OCI-LY3 (cell line): ENCODE data around the gene CDH1.

ENCODE experiments used
- H2AFZ ChIP-seq: fragments of 200-600, 300-600 bp; shearing (Covaris generic); 2 replicates; pipeline ENCODE4 v1.6.0; 2014; ENCODE audit warnings: antibody characterized with exemption, low read depth, low read length
- H3K27ac ChIP-seq: fragments of 200-600, 300-600 bp; sonication (generic); 2 replicates; pipeline ENCODE4 v1.5.1; 2014; ENCODE audit warnings: mild to moderate bottlenecking, low read length, moderate library complexity, mixed read lengths
- H3K27me3 ChIP-seq: fragments of 200-600, 300-600 bp; sonication (generic); 2 replicates; pipeline ENCODE4 v1.6.1; 2014; ENCODE audit warnings: low read depth, low read length, mixed read lengths
- H3K36me3 ChIP-seq: fragments of 200-600, 300-600 bp; sonication (generic); replicated peaks from 2 replicates; pipeline ENCODE3; 2014; ENCODE audit warnings: low read depth, low read length, mixed read lengths
- H3K4me1 ChIP-seq: fragments of 300-600, 200-600 bp; sonication (generic); 2 replicates; pipeline ENCODE4 v1.6.1; 2014; ENCODE audit warnings: low read length, mixed read lengths
- H3K4me2 ChIP-seq: fragments of 200-600, 300-600 bp; sonication (generic); 2 replicates; pipeline ENCODE4 v1.6.1; 2014; ENCODE audit warnings: low read length, mixed read lengths
- H3K4me3 ChIP-seq: fragments of 300-600, 200-600 bp; sonication (generic); 2 replicates; pipeline ENCODE4 v1.5.1; 2014; ENCODE audit warnings: antibody characterized with exemption, mild to moderate bottlenecking, low read length, moderate library complexity
- H3K79me2 ChIP-seq: fragments of 300-600, 200-600 bp; shearing (Covaris generic); 2 replicates; pipeline ENCODE4 v1.6.1; 2014; ENCODE audit warnings: mild to moderate bottlenecking, low read length, mixed read lengths
- H3K9ac ChIP-seq: fragments of 300-600, 200-600 bp; shearing (Covaris generic); 2 replicates; pipeline ENCODE4 v1.6.0; 2014; ENCODE audit warnings: mild to moderate bottlenecking, low read length, moderate library complexity
- H3K9me3 ChIP-seq: fragments of 200-600, 300-600 bp; shearing (Covaris generic); 2 replicates; pipeline ENCODE4 v1.6.1; 2014; ENCODE audit warnings: low read length, mixed read lengths; ENCODE audit not compliant: insufficient read depth
- H4K20me1 ChIP-seq: fragments of 200-600, 300-600 bp; sonication (generic); 2 replicates; pipeline ENCODE4 v1.6.1; 2016; ENCODE audit warnings: low read length, mixed read lengths; ENCODE audit not compliant: insufficient read depth
- EZH2phosphoT487 ChIP-seq: fragments of 200-600 bp; shearing (Covaris generic); IDR thresholded peaks from 2 replicates; pipeline ENCODE4 v1.6.1; 2018; ENCODE audit warnings: antibody characterized with exemption, mixed run types, low read depth
- TF ChIP-seq, protein P1 (sequence below): fragments of 200-600, 300-600 bp; sonication (generic); IDR thresholded peaks from 2 replicates; pipeline ENCODE4 v1.5.1; 2014; ENCODE audit warnings: antibody characterized with exemption, low read length, low read depth

CDH1 gene

GRCh38 chr16:68768771-68769170, 31.7 kb downstream of the CDH1 start:
- H2AFZ ChIP-seq = no peak overlapping the region
- H3K27ac ChIP-seq = no peak overlapping the region
- peaks cover 42% of the 10 kb centered on the region for H3K4me1 ChIP-seq

GRCh38 chr16:68770671-68771070, 33.6 kb downstream of the CDH1 start:
- TF ChIP-seq, protein P1, sequence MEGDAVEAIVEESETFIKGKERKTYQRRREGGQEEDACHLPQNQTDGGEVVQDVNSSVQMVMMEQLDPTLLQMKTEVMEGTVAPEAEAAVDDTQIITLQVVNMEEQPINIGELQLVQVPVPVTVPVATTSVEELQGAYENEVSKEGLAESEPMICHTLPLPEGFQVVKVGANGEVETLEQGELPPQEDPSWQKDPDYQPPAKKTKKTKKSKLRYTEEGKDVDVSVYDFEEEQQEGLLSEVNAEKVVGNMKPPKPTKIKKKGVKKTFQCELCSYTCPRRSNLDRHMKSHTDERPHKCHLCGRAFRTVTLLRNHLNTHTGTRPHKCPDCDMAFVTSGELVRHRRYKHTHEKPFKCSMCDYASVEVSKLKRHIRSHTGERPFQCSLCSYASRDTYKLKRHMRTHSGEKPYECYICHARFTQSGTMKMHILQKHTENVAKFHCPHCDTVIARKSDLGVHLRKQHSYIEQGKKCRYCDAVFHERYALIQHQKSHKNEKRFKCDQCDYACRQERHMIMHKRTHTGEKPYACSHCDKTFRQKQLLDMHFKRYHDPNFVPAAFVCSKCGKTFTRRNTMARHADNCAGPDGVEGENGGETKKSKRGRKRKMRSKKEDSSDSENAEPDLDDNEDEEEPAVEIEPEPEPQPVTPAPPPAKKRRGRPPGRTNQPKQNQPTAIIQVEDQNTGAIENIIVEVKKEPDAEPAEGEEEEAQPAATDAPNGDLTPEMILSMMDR = no peak
- no peak for TF ChIP-seq EZH2phosphoT487
- H3K4me3 ChIP-seq = no peak overlapping the region
- H3K9me3 ChIP-seq = no peaks in the 10 kb centered on the region
- H3K4me1 ChIP-seq = peaks cover 24% of the 10 kb centered on the region
- H2AFZ ChIP-seq = no peak overlapping the region
- no peak overlapping the region for H3K27ac ChIP-seq
- H3K9ac ChIP-seq = no peak overlapping the region
- H3K36me3 ChIP-seq = no peaks in the 10 kb centered on the region
- no peaks in the 10 kb centered on the region; the same call in 1 of the 2 replicates for H3K79me2 ChIP-seq
- no peaks in the 10 kb centered on the region for H3K27me3 ChIP-seq
- no peaks in the 10 kb centered on the region for H4K20me1 ChIP-seq
- no peak overlapping the region for H3K4me2 ChIP-seq

More at GRCh38 chr16:68768771-68769170, 31.7 kb downstream of the CDH1 start:
- Histone ChIP-seq H3K36me3 (no peaks in the 10 kb centered on the region), H3K79me2 (no peaks in the 10 kb centered on the region; the same call in 1 of the 2 replicates), H3K27me3 (no peaks in the 10 kb centered on the region), H3K4me2 (no peak overlapping the region), H3K4me3 (no peak overlapping the region), H4K20me1 (no peaks in the 10 kb centered on the region), H3K9ac (no peak overlapping the region), H3K9me3 (no peaks in the 10 kb centered on the region)
- no peak for TF ChIP-seq EZH2phosphoT487
- TF ChIP-seq, protein P1 = no peak

DNA sequence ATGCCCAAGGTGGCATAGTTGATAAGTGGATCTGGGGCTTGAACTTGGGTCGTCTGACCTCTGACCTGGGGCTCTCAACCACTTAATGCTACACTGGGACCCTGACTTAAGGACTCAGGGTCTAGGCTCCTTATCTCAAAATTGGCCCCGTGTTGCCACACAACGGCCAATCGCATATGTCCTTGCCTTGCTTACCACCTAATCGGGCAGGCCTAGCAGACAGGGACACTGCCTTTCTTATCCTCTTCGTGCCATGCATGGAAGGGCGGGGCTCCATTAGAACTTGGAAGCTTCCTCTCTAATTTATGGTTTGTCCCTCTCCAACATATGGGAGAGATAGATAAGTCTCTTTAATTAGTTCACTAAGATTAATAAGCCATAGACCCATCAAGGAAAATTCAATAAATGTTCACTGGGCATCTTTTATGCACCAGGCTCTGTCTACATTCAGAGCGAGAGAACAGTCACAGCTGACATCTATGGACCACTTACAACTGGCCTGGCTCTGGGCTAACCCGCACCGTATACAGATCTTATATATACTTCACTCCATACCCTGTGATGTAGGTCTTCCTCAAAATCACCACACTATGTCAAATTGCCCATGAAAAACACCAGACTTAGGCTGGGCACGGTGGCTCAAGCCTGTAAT, 35.1 kb downstream of the CDH1 start:
- Histone ChIP-seq H3K79me2 (no peaks in the 10 kb centered on the region), H3K4me3 (no peak overlapping the region), H3K9ac (no peak overlapping the region), H4K20me1 (no peaks in the 10 kb centered on the region), H2AFZ (no peak overlapping the region), H3K27me3 (no peaks in the 10 kb centered on the region), H3K9me3 (no peaks in the 10 kb centered on the region), H3K27ac (no peak overlapping the region), H3K4me1 (peaks cover 24% of the 10 kb centered on the region), H3K4me2 (no peak overlapping the region), H3K36me3 (peaks cover 2% of the 10 kb centered on the region)
- no peak for TF ChIP-seq EZH2phosphoT487
- TF ChIP-seq, protein P1 = no peak

DNA sequence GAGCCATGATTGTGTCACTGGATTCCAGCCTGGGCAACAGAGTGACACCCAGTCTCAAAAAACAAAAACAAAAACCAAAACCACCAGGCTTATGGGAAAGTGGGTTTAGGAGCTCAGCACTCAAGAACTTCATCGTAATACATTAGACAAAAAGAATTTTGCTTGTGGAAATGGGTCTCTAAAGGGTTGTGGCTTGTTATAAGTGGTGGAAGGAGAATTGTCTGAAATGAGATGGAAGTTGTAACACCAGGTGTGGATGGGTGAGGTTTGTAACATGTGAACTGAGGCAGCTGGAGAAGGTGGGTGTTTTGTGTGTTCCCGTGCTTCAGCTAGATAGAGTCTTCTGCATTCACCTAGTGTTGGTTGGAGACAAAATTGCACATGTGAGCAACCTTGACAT, 35.8 kb downstream of the CDH1 start:
- no peaks in the 10 kb centered on the region for H4K20me1 ChIP-seq
- H3K9ac ChIP-seq = no peak overlapping the region
- no peak for TF ChIP-seq EZH2phosphoT487
- TF ChIP-seq, protein P1 = no peak
- H3K4me1 ChIP-seq = peaks cover 21% of the 10 kb centered on the region
- H3K79me2 ChIP-seq = no peaks in the 10 kb centered on the region
- H3K4me3 ChIP-seq = no peak overlapping the region
- H3K27me3 ChIP-seq = no peaks in the 10 kb centered on the region
- H3K4me2 ChIP-seq = no peak overlapping the region
- peaks cover 2% of the 10 kb centered on the region for H3K36me3 ChIP-seq
- H3K9me3 ChIP-seq = no peaks in the 10 kb centered on the region
- H2AFZ ChIP-seq = no peak overlapping the region
- no peak overlapping the region for H3K27ac ChIP-seq
